DOHH2 (cell line): Measurements from ENCODE around the gene RAPGEF3.

ENCODE experiments used
- H3F3A ChIP-seq: fragments of 200-600 bp; sonication (generic), shearing (Covaris generic); 2 replicates; pipeline ENCODE4 v1.6.0; 2016; ENCODE audit warnings: antibody characterized with exemption, mild to moderate bottlenecking; ENCODE audit not compliant: control insufficient read depth, insufficient read depth
- H3K27ac ChIP-seq: fragments of 200-600 bp; sonication (generic); 2 replicates; pipeline ENCODE4 v1.5.1; 2014; ENCODE audit warnings: low read depth, mild to moderate bottlenecking, low read length, moderate library complexity
- H3K27me3 ChIP-seq: fragments of 200-600 bp; sonication (generic); 2 replicates; pipeline ENCODE4 v1.6.1; 2014; ENCODE audit warnings: mild to moderate bottlenecking, low read length, mixed read lengths; ENCODE audit not compliant: control insufficient read depth
- H3K36me3 ChIP-seq: fragments of 200-600 bp; sonication (generic); 2 replicates; pipeline ENCODE4 v1.6.1; 2014; ENCODE audit warnings: mild to moderate bottlenecking, low read length, moderate library complexity, mixed read lengths; ENCODE audit not compliant: control insufficient read depth
- H3K4me1 ChIP-seq: fragments of 200-600 bp; sonication (generic); 2 replicates; pipeline ENCODE4 v1.6.1; 2014; ENCODE audit warnings: mild to moderate bottlenecking, low read length, mixed read lengths; ENCODE audit not compliant: control insufficient read depth
- H3K4me2 ChIP-seq: fragments of 200-600 bp; sonication (generic); 2 replicates; pipeline ENCODE4 v1.6.0; 2014; ENCODE audit warnings: mild to moderate bottlenecking, low read length, moderate library complexity
- H3K4me3 ChIP-seq: fragments of 200-600 bp; sonication (generic); 2 replicates; pipeline ENCODE4 v1.5.1; 2014; ENCODE audit warnings: mild to moderate bottlenecking, low read length, mixed read lengths
- H3K79me2 ChIP-seq: fragments of 200-600 bp; sonication (generic); 2 replicates; pipeline ENCODE4 v1.6.1; 2014; ENCODE audit warnings: mild to moderate bottlenecking, low read length, mixed read lengths; ENCODE audit not compliant: control insufficient read depth
- H3K9me2 ChIP-seq: fragments of 200-600 bp; sonication (generic); replicated peaks from 2 replicates; pipeline ENCODE4 v1.6.1; 2014; ENCODE audit warnings: mild to moderate bottlenecking, low read length, mixed read lengths; ENCODE audit not compliant: control insufficient read depth
- H3K9me3 ChIP-seq: fragments of 200-600 bp; sonication (generic); 2 replicates; pipeline ENCODE4 v1.6.1; 2014; ENCODE audit warnings: antibody characterized with exemption, low read length, mixed read lengths; ENCODE audit not compliant: control insufficient read depth, insufficient read depth
- H4K20me1 ChIP-seq: fragments of 200-600 bp; sonication (generic); 2 replicates; pipeline ENCODE4 v1.6.0; 2014; ENCODE audit warnings: low read depth, mild to moderate bottlenecking, antibody characterized with exemption, low read length, moderate library complexity; ENCODE audit not compliant: control insufficient read depth, insufficient read depth
- CTCF ChIP-seq: fragments of 200-600 bp; sonication (generic); IDR thresholded peaks from one replicate; pipeline ENCODE4 v1.5.1; 2014; ENCODE audit warnings: antibody characterized with exemption, mild to moderate bottlenecking, low read depth, low read length; ENCODE audit not compliant: poor library complexity, severe bottlenecking
- EZH2phosphoT487 ChIP-seq: fragments of 200-600 bp; sonication (generic); IDR thresholded peaks from 2 replicates; pipeline ENCODE4 v1.6.1; 2017; ENCODE audit warnings: borderline replicate concordance, mild to moderate bottlenecking, antibody characterized with exemption, low read length, moderate library complexity, mixed read lengths

Gene RAPGEF3

GRCh38 chr12:47750229-47750798 is 8.4 kb downstream of the RAPGEF3 start:
- no peak overlapping the region for H3K4me3 ChIP-seq
- H3K9me3 ChIP-seq: no peaks in the 10 kb centered on the region
- H3K27ac ChIP-seq: no peak overlapping the region
- peaks cover 19% of the 10 kb centered on the region for H3K4me1 ChIP-seq
- no peaks in the 10 kb centered on the region for H3F3A ChIP-seq
- TF ChIP-seq CTCF: no peak
- TF ChIP-seq EZH2phosphoT487: no peak
- no peaks in the 10 kb centered on the region for H3K79me2 ChIP-seq
- H3K9me2 ChIP-seq: no peaks in the 10 kb centered on the region
- no peaks in the 10 kb centered on the region for H3K36me3 ChIP-seq
- H4K20me1 ChIP-seq: 0 out of 2 replicates have a peak, but pooled peaks cover 5% of the 10 kb centered on the region
- H3K4me2 ChIP-seq: no peak overlapping the region
- H3K27me3 ChIP-seq: peaks cover 23% of the 10 kb centered on the region

GRCh38 chr12:47748899-47749298 is 9.8 kb downstream of the RAPGEF3 start:
- no peaks in the 10 kb centered on the region for H3K9me3 ChIP-seq
- 0 out of 2 replicates have a peak, but pooled peaks cover 5% of the 10 kb centered on the region for H4K20me1 ChIP-seq
- peaks cover 31% of the 10 kb centered on the region for H3K27me3 ChIP-seq
- H3K79me2 ChIP-seq: no peaks in the 10 kb centered on the region
- no peak overlapping the region for H3K27ac ChIP-seq
- H3K4me2 ChIP-seq: no peak overlapping the region
- H3K36me3 ChIP-seq: no peaks in the 10 kb centered on the region
- H3F3A ChIP-seq: no peaks in the 10 kb centered on the region
- no peak for TF ChIP-seq EZH2phosphoT487
- no peak for TF ChIP-seq CTCF
- H3K4me3 ChIP-seq: no peak overlapping the region
- H3K4me1 ChIP-seq: peaks cover 8% of the 10 kb centered on the region
- no peaks in the 10 kb centered on the region for H3K9me2 ChIP-seq

GRCh38 chr12:47748507-47748828 is 10.2 kb downstream of the RAPGEF3 start:
- Histone ChIP-seq H3K9me3 (no peaks in the 10 kb centered on the region), H3K4me3 (no peak overlapping the region), H3K9me2 (no peaks in the 10 kb centered on the region), H3K27ac (no peak overlapping the region), H3K36me3 (no peaks in the 10 kb centered on the region), H4K20me1 (0 out of 2 replicates have a peak, but pooled peaks cover 5% of the 10 kb centered on the region), H3K4me1 (peaks cover 4% of the 10 kb centered on the region), H3K79me2 (no peaks in the 10 kb centered on the region), H3K4me2 (no peak overlapping the region), H3F3A (no peaks in the 10 kb centered on the region), H3K27me3 (peaks cover 35% of the 10 kb centered on the region)
- TF ChIP-seq EZH2phosphoT487: no peak
- TF ChIP-seq CTCF: no peak
